HEK293 (cell line): ENCODE measurements around the gene R3HDML.

Experiments used
- FEZF1 ChIP-seq: fragments of 450-650 bp; formaldehyde crosslinking; IDR thresholded peaks from 2 replicates; pipeline ENCODE4 v1.5.1; 2016; ENCODE audit warnings: missing biosample characterization, missing genetic modification characterization
- GFI1B ChIP-seq: fragments of 450-650 bp; formaldehyde crosslinking; IDR thresholded peaks from 2 replicates; pipeline ENCODE4 v1.5.1; 2016; ENCODE audit warnings: missing biosample characterization, missing genetic modification characterization
- HOXA7 ChIP-seq: sonication (generic); formaldehyde crosslinking; IDR thresholded peaks from 2 replicates; pipeline ENCODE4 v1.8.1; 2022; ENCODE audit warnings: missing genetic modification reagents, borderline replicate concordance
- KLF9 ChIP-seq: fragments of 450-650 bp; formaldehyde crosslinking; IDR thresholded peaks from 2 replicates; pipeline ENCODE4 v1.5.1; 2016; ENCODE audit warnings: missing biosample characterization, missing genetic modification characterization, low read depth
- ZBTB48 ChIP-seq: fragments of 450-650 bp; formaldehyde crosslinking; IDR thresholded peaks from 2 replicates; pipeline ENCODE4 v1.5.1; 2016; ENCODE audit warnings: missing biosample characterization, missing genetic modification characterization
- ZNF112 ChIP-seq: fragments of 450-650 bp; formaldehyde crosslinking; IDR thresholded peaks from 2 replicates; pipeline ENCODE4 v1.5.0; 2017; ENCODE audit warnings: missing biosample characterization, missing genetic modification characterization
- ZNF121 ChIP-seq: fragments of 450-650 bp; formaldehyde crosslinking; IDR thresholded peaks from 2 replicates; pipeline ENCODE4 v1.5.1; 2016; ENCODE audit warnings: missing biosample characterization, missing genetic modification characterization
- ZNF404 ChIP-seq: fragments of 450-650 bp; formaldehyde crosslinking; IDR thresholded peaks from 2 replicates; pipeline ENCODE4 v1.5.1; 2017; ENCODE audit warnings: missing biosample characterization, missing genetic modification characterization
- TF ChIP-seq, protein P1 (sequence below): fragments of 450-650 bp; formaldehyde crosslinking; IDR thresholded peaks from 2 replicates; pipeline ENCODE4 v1.5.1; 2016; ENCODE audit warnings: missing biosample characterization, missing genetic modification characterization

DNA sequence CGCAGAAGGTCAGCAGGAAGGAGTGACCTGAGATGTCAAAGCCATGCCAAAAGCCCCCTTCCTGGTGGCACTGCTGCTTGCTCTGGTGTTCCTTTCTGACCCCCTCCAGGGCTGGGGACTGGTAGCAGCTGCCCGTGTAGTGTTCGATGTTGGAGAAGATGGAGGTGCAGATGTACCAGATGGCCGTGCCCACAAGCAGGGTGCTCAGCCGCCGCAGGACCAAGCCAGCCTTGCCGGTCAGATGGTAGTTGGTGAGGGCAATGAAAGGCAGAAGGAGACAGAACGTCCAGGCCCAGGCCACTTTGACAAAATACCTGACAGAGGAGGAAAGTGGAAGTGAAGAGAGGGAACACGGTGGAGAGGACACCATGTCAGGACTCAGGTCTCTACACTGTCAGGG lies 29.9 kb upstream of the R3HDML start:
- no peak for TF ChIP-seq ZNF121
- TF ChIP-seq, protein P1, sequence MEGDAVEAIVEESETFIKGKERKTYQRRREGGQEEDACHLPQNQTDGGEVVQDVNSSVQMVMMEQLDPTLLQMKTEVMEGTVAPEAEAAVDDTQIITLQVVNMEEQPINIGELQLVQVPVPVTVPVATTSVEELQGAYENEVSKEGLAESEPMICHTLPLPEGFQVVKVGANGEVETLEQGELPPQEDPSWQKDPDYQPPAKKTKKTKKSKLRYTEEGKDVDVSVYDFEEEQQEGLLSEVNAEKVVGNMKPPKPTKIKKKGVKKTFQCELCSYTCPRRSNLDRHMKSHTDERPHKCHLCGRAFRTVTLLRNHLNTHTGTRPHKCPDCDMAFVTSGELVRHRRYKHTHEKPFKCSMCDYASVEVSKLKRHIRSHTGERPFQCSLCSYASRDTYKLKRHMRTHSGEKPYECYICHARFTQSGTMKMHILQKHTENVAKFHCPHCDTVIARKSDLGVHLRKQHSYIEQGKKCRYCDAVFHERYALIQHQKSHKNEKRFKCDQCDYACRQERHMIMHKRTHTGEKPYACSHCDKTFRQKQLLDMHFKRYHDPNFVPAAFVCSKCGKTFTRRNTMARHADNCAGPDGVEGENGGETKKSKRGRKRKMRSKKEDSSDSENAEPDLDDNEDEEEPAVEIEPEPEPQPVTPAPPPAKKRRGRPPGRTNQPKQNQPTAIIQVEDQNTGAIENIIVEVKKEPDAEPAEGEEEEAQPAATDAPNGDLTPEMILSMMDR (tag by site-specific recombination), result no peak
- TF ChIP-seq GFI1B (tag by site-specific recombination), result no peak
- TF ChIP-seq ZBTB48 (tag by site-specific recombination), result no peak
- no peak for TF ChIP-seq ZNF112 (tag by site-specific recombination)
- no peak for TF ChIP-seq ZNF404 (tag by site-specific recombination)
- TF ChIP-seq HOXA7 (CRISPR knock-in tag), result no peak
- no peak for TF ChIP-seq KLF9 (tag by site-specific recombination)
- TF ChIP-seq FEZF1, result no peak
